Stomach (tissue), 9 donors: Measurements from ENCODE around the gene COL19A1. TPM values are rescaled to one million over a fixed set of nuclear protein-coding genes. Genes with fewer than 3 reads are reported as not detected.

Source experiments
- DNase-seq, 2 donors: peaks; one replicate each; pipeline versions ENCODE4 v3.0.0 to v3.0.0-alpha.2; 2013 to 2019
- H3K27ac ChIP-seq, 5 donors: fragments of 200-600 bp in 4 of 5; sonication (generic) in 4 of 5; one replicate each; pipeline ENCODE4 v1.5.1; 2013 to 2019; ENCODE audit warnings: mild to moderate bottlenecking in 1 of 5, moderate library complexity in 1 of 5
- H3K27me3 ChIP-seq, 3 donors: fragments of 200-600 bp; sonication (generic); one replicate each; pipeline ENCODE4 v1.5.1; 2017 to 2019; ENCODE audit warnings: mixed run types in 1 of 3
- H3K36me3 ChIP-seq, 4 donors: fragments of 200-600 bp; sonication (generic); 1 replicate in 3 of 4; 2 replicates in 1 of 4; pipeline ENCODE4 v1.5.1; 2016 to 2019
- H3K4me1 ChIP-seq, 4 donors: fragments of 200-600 bp; sonication (generic); one replicate each; pipeline ENCODE4 v1.5.1; 2016 to 2019
- H3K4me3 ChIP-seq, 4 donors: fragments of 200-600 bp; sonication (generic) in 3 of 4; one replicate each; pipeline ENCODE4 v1.5.1; 2016 to 2019; ENCODE audit warnings: mild to moderate bottlenecking in 1 of 4
- H3K9me3 ChIP-seq, 4 donors: fragments of 200-600 bp; sonication (generic); one replicate each; pipeline ENCODE4 v1.5.1; 2016 to 2019
- EP300 ChIP-seq: sonication (generic); formaldehyde crosslinking; IDR thresholded peaks from one replicate; pipeline ENCODE4 v1.6.1; 2017; ENCODE audit warnings: antibody characterized with exemption
- POLR2A ChIP-seq, 4 donors: fragments of 450-650 bp; IDR thresholded peaks; one replicate each; pipeline ENCODE4 v1.6.1; 2016; ENCODE audit warnings: antibody characterized with exemption in 4 of 4, control low read depth in 2 of 4, mild to moderate bottlenecking in 1 of 4, moderate library complexity in 1 of 4
- POLR2AphosphoS5 ChIP-seq, 3 donors: sonication (generic); formaldehyde crosslinking; IDR thresholded peaks; one replicate each; pipeline ENCODE4 v1.6.1; 2016; ENCODE audit warnings: antibody characterized with exemption in 3 of 3
- WGBS, 5 donors: extraction: QIAGEN DNeasy Blood & Tissue Kit in 3 of 5; methylation state at CpG; one replicate each; pipeline versions ENCODE4 v1.1.5 to v1.1.7; 2013 to 2018; 5-methylcytosine and 5-hydroxymethylcytosine counted together
- intact Hi-C: fragments of 100-400 bp; cut with DNase I; formaldehyde crosslinking; loops from one replicate; pipeline ENCODE4 v1.15.1; 2023; ENCODE audit warnings: low total_unique reads
- polyA plus RNA-seq, 3 donors: library from polyadenylated mRNA; stranded (reverse); fragments of 200-250 nt; gene quantifications; one replicate each; pipeline ENCODE4 v1.2.3, GENCODE V29; 2013
- total RNA-seq, 5 donors: library from RNA; depleted of rRNA; stranded (reverse); fragments of >200 nt; gene quantifications; one replicate each; pipeline versions ENCODE4 v1.1.0 to v1.2.3, GENCODE V29; 2014 to 2016
- TF ChIP-seq, protein P1 (sequence below), 7 experiments: fragments of 450-650 bp in 4 of 7; fragments of 200-600 bp in 3 of 7; sonication (generic) in 3 of 7; IDR thresholded peaks; one replicate each; pipeline ENCODE4 v1.5.1; 2016 to 2019; ENCODE audit warnings: antibody characterized with exemption in 7 of 7, control low read depth in 2 of 7, mild to moderate bottlenecking in 1 of 7
- donor health status: healthy with polysubstance abuse.
- donor health status: Bipolar disorder and iron deficiency.
- donor health status: healthy.

Gene COL19A1
- total and polyA plus RNA-seq, 8 donors: 0.13 to 13.4 (median 2.5) TPM; not detected in 3

DNA sequence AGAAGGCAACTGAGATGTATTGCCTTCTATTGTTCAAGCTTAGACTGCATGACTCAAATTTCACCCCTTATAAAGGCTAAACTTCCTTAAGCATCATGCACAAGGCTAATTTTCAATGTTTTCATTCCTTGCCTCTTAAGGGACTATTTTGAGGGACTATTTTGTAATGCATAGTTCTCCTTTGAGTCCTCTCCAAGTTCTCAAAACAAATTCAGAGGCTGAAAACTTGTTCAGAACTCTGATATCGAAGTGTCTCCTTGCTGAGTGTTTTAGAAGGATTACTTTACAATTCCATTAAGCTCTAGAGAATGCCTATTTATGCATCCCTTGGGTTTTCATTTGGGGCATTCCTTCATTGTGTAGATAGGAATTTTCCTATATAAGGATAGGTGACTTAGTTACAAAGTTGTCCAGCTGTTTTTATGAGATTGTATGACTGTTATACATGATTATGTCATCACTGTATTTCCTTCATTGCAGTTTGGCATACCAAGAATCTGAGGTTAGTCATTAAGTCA lies 41.7 kb downstream of the COL19A1 start:
- TF ChIP-seq, protein P1, sequence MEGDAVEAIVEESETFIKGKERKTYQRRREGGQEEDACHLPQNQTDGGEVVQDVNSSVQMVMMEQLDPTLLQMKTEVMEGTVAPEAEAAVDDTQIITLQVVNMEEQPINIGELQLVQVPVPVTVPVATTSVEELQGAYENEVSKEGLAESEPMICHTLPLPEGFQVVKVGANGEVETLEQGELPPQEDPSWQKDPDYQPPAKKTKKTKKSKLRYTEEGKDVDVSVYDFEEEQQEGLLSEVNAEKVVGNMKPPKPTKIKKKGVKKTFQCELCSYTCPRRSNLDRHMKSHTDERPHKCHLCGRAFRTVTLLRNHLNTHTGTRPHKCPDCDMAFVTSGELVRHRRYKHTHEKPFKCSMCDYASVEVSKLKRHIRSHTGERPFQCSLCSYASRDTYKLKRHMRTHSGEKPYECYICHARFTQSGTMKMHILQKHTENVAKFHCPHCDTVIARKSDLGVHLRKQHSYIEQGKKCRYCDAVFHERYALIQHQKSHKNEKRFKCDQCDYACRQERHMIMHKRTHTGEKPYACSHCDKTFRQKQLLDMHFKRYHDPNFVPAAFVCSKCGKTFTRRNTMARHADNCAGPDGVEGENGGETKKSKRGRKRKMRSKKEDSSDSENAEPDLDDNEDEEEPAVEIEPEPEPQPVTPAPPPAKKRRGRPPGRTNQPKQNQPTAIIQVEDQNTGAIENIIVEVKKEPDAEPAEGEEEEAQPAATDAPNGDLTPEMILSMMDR (IDR thresholded peaks at IDR 0.05): no peak
- no peak for TF ChIP-seq POLR2A (IDR thresholded peaks at IDR 0.05)
- peak in 1 of 3 donors; percentile 11 for TF ChIP-seq POLR2AphosphoS5 (IDR thresholded peaks at IDR 0.05)
- no peak for TF ChIP-seq EP300
- intact Hi-C loops: no loop called here
- 50 to 77% (median 67%) methylated on average over 1 of the region's 1 CpG for WGBS, 5 donors

DNA sequence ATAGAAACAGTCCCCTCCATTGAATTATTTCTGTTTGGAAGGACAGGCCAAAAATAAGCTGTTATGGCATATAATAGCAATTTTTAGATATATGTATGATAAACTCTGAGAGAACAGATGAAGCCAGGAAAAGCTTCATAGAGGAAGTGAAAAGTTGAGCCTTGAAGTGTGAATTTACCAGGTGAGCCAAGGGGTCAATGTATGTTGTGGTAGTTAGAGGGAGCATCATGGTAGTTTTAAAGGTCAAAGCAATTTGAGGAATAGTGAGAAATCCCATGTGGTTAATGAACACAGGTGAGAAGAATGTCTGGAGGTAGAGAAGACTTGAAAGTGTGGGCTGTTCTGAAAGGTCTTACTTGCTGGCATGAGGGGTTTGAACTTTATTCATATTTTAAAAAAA lies 47.0 kb downstream of the COL19A1 start:
- Histone ChIP-seq H3K9me3 (no peaks in the 10 kb centered on the region), H3K36me3 (no peaks in the 10 kb centered on the region), H3K27me3 (no peaks in the 10 kb centered on the region), H3K4me3 (no peak overlapping the region), H3K4me1 (no peaks in the 10 kb centered on the region), H3K27ac (no peak overlapping the region)
- TF ChIP-seq POLR2AphosphoS5 (IDR thresholded peaks at IDR 0.05) (no peak), EP300 (no peak), POLR2A (IDR thresholded peaks at IDR 0.05) (no peak)
- TF ChIP-seq, protein P1 (IDR thresholded peaks at IDR 0.05): no peak
- DNase-seq: no peak
- intact Hi-C loops: no loop called here

More for the DNA sequence above, 41.7 kb downstream of the COL19A1 start:
- Histone ChIP-seq H3K4me1 (no peaks in the 10 kb centered on the region), H3K9me3 (no peaks in the 10 kb centered on the region), H3K27me3 (no peaks in the 10 kb centered on the region), H3K27ac (peak overlapping the region in 2 of 5 donors; percentile 23 to 47), H3K36me3 (no peaks in the 10 kb centered on the region), H3K4me3 (no peak overlapping the region)
- no peak for DNase-seq

DNA sequence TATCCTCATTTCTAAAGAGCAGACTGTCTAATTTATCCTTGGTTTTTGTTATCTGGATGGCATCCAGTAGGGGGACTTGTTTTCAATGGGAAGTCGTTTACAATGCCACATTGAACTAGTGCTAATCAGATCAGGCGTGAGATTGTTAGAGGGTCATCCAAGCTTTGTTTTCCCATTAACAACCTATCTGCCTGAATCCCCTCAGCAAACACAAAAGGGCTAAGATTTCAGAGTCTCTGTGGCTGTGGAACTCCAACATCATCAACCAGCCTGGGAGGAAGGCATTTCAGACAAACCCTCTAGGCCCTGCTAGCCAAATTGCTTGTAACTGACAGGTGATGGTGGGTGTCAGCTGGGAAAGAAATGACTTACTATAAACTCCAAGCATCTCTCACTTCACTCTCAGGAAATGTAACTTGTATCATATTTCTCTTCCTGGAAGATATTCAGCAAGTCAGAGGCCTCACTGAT lies 47.7 kb downstream of the COL19A1 start:
- Histone ChIP-seq H3K27me3 (no peaks in the 10 kb centered on the region), H3K9me3 (no peaks in the 10 kb centered on the region), H3K4me3 (no peak overlapping the region), H3K27ac (peak overlapping the region in 1 of 5 donors; percentile 34), H3K4me1 (no peaks in the 10 kb centered on the region), H3K36me3 (no peaks in the 10 kb centered on the region)
- no peak for DNase-seq
- intact Hi-C loops: no loop called here
- TF ChIP-seq, protein P1 (IDR thresholded peaks at IDR 0.05): no peak
- TF ChIP-seq POLR2A (IDR thresholded peaks at IDR 0.05) (no peak), POLR2AphosphoS5 (IDR thresholded peaks at IDR 0.05) (no peak), EP300 (no peak)
- WGBS, 5 donors: 46 to 62% (median 56%) methylated on average over 2 of the region's 2 CpGs

DNA sequence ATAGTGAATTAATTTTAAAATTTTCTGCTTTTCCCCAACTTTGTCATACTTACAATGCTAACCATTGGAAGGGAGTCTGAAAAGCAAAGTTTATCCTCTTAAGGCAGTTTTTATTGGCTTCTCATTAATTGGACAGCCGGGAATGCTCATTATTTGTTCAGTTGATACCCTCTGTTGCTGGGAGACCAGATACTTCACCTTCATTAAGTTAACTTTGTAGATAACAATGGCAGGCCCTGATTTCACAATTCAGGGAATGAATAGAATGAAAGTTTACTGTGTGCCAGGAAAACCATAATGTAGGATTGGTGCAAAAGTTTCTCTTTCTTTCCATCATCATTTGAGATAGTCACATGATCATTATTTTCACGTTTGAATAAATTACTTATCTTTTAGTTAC lies 49.0 kb downstream of the COL19A1 start:
- DNase-seq: peak in 1 of 2 donors; percentile 18
- 32 to 59% (median 33%) methylated on average over 2 of the region's 2 CpGs for WGBS, 5 donors

More for the DNA sequence above, 49.0 kb downstream of the COL19A1 start:
- H3K4me1 ChIP-seq: no peaks in the 10 kb centered on the region
- intact Hi-C loops: no loop called here
- H3K27ac ChIP-seq: no peak overlapping the region
- no peaks in the 10 kb centered on the region for H3K9me3 ChIP-seq
- H3K36me3 ChIP-seq: no peaks in the 10 kb centered on the region
- no peaks in the 10 kb centered on the region for H3K27me3 ChIP-seq
- H3K4me3 ChIP-seq: no peak overlapping the region
- TF ChIP-seq POLR2A (IDR thresholded peaks at IDR 0.05): no peak
- TF ChIP-seq EP300: no peak
- TF ChIP-seq POLR2AphosphoS5 (IDR thresholded peaks at IDR 0.05): no peak
- TF ChIP-seq, protein P1 (IDR thresholded peaks at IDR 0.05): no peak
